ENCODE data around the gene CERK. TPM values are rescaled to one million over a fixed set of nuclear protein-coding genes. Genes with fewer than 3 reads are reported as not detected.

Gene CERK
- 71.0 and 143 TPM in 2 replicates for total RNA-seq

GRCh38 chr22:46737976-46738646 is at the start of gene CERK:
CERK (minus strand) TSS chr22:46738252; CDS start chr22:46738148, 104 bp downstream.

GRCh38 chr22:46762238-46763050 is 24.4 kb upstream of the CERK start, which contains the start of gene TBC1D22A:
TBC1D22A (plus strand) TSS chr22:46762650; CDS start chr22:46762787, 137 bp downstream.

Other genes starting within 250 kb of the CERK start
- 20.2 and 24.1 TPM in 2 replicates for gene CELSR1, start 200.6 kb downstream of the CERK start, total RNA-seq
- gene GRAMD4, start 117.9 kb downstream of the CERK start, total RNA-seq: 41.6 and 49.4 TPM in 2 replicates
- gene TBC1D22A, start 24.4 kb upstream of the CERK start, total RNA-seq: 13.9 and 14.7 TPM in 2 replicates

Measured in dermis lymphatic vessel endothelial cell (primary cell).